GM18519 (cell line): ENCODE data around the gene EIF2D.
"Not testable (repeated sequence)": the region's sequence is repeated elsewhere in the genome, so short reads cannot be mapped to it uniquely, and the experiment has no call there.

Source experiments
- ATAC-seq: cut with Tn5 transposase; IDR thresholded peaks from one replicate; pipeline ENCODE4 v1.9.1; 2021; ENCODE audit warnings: mild to moderate bottlenecking, moderate library complexity; ENCODE audit not compliant: unreplicated experiment, low FRiP score

The EIF2D gene

DNA sequence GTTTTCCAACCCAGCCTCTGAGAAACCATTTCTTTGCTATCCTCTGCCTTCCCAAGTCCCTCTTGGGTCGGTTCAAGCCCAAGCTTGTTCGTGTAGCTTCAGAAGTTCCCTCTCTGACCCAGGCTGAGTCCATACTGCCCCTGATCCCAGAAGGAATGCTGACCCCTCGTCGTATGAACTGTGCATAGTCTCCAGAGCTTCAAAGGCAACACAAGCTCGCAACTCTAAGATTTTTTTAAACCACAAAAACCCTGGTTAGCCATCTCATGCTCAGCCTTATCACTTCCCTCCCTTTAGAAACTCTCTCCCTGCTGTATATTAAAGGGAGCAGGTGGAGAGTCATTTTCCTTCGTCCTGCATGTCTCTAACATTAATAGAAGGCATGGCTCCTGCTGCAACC lies 23.8 kb downstream of the EIF2D start:
- ATAC-seq = no peak

GRCh38 chr1:206587904-206588303 lies 24.4 kb downstream of the EIF2D start:
- no peak for ATAC-seq

GRCh38 chr1:206586501-206587445 lies 25.5 kb downstream of the EIF2D start:
- ATAC-seq = no peak

GRCh38 chr1:206584683-206585082 lies 27.6 kb downstream of the EIF2D start:
- no peak for ATAC-seq

DNA sequence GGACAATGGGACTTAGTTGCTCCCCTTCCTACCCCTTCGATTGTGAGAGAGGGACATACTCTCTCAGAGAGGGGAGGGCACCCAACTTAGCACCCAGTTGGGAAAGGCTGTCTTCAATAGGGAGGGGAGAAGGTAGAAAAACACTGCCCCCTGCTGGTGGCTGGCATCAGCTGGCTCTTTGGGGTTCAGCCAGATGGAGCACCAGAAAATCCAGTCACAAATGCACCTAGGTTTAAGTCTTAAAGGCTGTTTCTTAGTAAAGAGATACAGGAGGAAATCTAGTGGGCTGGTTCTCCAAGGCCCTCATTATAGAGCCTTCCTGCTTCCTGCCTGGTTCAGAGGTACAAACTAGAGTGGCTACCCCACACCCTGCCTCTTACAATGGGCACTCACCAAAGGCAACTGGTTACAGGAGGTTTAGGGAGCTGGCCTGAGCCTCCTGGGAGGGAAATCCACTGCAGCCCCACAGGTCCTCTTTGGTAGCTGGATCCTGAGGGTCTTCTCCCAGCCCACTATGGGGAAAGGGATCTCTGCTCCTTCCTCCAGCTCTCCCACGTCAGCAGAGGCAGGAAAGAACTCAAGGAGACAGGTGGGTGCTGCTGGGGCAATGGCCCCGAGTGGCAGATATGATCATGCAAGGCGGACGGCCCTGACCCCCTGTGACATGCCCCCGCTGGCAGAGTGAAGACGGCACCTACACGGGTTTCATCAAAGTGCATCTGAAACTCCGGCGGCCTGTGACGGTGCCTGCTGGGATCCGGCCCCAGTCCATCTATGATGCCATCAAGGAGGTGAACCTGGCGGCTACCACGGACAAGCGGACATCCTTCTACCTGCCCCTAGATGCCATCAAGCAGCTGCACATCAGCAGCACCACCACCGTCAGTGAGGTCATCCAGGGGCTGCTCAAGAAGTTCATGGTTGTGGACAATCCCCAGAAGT lies 28.3 kb downstream of the EIF2D start:
- ATAC-seq = no peak

DNA sequence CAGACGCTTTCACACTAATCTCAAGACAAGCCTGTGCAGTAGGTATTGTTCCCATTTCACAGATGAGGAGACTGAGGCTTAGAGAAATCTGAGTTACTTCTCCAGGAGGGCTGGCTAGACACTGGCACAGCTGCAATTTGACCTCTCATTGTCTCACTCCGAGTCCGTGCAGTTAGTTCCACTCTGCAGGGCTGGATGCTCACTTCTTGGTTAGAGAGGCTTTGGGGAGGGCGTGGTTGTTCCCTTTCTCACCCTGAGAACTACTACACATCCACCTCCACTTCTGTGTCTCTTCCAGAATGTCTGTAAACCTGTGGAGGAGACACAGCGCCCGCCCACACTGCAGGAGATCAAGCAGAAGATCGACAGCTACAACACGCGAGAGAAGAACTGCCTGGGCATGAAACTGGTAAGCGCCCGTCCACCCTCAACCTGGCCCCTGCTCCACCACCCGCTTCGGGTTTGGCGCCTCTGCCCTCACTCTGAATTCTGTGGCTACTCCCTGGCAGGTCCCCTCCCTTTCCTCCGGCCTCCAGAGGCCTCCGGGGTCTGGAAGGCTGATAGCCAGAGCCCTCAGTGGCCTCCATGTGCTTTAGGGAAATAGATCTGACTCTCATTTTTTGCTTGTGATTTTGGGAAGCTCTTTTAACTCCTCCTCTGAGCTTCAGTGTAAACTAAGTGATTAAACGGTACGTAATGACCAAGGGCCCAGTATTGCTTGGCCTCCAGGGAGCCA lies 29.1 kb downstream of the EIF2D start:
- ATAC-seq = no peak

GRCh38 chr1:206582537-206582936 lies 29.7 kb downstream of the EIF2D start:
- ATAC-seq = no peak

DNA sequence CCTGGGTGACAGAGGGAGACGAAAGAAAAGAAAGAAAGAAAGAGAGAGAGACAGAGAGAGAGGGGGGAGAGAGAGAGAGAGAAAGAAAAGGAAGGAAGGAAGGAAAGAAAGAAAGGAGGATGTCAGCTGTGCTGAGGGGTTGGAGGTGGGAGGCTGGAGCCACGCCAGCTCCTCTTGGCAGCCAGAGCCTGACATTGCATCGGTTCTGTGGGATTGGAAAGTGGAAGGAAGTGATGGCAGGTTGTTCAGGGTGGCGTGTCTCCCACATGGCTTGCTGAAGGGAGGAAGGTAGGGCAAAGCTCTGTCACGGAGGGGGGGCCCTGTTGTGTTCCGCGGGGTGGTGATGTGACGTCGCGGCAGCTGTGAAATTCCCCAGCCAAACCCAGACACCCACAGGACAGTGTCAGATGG lies 30.7 kb downstream of the EIF2D start:
- no peak for ATAC-seq

- ATAC-seq = not testable (repeated sequence)
Measured at GRCh38 chr1:206581114-206581497, 31.2 kb downstream of the EIF2D start.

DNA sequence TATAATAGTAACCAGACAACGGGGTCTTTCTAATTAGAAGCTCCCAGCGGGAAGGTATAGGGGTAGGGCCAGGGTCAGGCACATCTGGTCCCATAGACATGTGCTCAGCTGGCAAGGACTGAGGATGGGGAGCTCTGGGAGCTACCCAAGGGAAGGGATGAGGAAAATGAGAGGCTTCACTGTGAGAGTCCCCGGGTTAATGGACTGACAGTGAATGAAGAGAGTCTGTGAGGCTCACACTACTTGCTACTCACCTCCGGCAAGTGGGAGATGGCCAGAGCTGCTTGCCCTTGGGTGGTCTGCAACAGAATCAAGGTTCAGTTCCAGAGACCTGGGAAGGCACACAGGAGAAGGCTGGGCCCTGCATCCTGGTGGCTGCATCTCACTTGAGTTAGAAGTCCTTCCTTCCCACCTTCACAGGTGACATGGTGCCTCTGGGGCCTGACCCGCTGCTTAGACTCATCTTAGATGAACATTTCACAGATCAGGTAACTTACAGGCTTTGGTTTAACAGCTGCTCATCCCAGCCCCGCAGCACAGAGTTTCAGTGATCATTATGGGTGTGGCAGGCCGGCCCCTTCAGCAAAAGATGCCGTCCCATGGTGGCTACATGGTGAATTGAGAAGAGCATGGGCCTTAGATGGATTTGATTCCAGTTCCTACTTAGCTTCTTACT lies 31.7 kb downstream of the EIF2D start:
- ATAC-seq = no peak

DNA sequence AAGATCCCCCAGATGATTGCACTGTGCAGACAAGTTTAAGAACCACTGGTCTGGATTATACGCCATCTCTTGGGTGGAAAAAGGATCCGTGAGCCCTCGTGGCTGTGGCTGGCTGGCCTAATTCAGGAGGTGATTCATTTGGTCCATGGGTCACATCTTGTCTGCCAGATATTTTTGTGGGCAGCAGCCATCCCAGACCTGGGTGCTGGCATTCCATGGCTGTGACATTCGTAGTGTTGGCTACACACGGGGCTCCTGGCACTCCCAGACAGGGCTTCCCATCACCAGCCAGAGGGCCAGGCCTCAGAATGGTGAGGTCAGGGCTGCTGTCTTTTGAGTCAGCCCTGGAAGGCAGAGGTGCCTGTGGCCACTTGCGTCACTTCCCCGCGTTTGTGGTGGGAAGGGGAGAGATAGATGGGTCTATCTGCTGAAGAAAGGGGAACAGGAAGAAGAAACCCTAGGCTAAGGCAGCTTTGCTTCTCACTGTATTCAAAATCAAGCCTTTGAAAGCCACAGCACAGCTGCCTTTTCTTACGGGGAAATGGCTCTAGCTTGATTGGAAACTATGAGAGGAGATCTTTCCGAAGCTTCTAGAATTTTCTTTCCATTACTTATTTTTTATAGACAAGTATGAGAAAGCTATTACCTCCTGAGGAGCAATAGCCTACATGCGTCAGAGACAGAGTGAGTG lies 32.4 kb downstream of the EIF2D start:
- ATAC-seq = peak; percentile 72

DNA sequence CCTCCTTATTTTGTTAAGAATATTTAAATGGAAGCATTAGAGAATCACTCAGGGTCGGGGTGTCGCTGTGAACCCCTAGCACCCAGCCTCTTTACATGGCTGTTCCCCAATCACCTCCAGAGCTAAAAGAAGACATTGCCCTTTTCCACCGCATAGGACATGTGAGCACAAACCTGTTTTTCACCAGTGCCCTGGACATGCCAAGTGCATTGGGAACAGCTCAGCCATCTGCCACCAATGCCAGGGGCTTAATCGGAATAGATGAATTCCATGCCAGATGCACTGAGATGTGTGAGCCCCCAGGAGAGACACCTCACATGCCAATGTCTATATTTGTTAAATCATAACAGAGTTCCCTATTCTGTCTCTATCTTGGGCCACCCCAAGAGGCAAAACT lies 33.3 kb downstream of the EIF2D start:
- ATAC-seq = no peak

GRCh38 chr1:206578068-206578977 lies 33.9 kb downstream of the EIF2D start:
- ATAC-seq = no peak

- ATAC-seq = no peak
Measured at GRCh38 chr1:206577626-206578025, 34.6 kb downstream of the EIF2D start.

DNA sequence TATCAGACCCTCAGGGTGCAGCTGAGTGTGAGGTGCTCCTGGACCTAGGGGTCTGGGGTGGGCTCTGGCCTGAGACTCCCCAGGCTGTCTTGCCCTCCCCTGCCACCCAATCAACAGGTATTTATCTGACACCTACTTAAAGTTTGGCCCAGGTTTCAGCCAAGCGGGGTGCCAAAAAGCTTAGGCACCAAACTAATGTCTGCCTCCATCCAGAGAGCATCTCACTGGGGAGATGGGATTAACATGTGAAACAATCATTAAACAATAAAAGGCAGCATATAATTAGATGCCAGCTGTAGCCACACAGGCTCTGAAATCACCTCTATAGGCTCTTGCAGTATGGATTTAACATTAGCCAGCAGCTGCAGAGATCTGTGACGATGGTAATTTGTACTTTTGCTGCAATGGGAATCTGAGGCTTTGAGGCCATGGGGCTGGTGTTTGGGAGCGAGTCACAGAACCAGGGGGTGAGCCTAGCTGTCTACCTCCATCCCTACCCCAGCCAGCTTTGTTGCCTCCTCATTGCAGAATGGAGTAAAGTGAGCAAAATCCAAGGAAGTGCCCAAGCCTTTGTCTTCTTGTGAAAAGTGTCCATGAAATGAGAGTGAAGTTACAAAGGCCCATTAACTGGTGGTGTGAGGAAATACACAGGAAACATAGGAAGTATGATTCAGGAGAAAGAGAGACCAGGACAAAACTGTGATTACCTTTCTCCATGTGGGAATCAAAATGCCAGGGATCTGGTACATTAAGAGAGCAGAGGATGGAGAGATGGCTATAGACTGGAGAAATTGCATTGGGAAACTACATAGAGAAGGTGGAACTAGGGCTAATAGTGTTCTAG lies 36.1 kb downstream of the EIF2D start:
- ATAC-seq = no peak

DNA sequence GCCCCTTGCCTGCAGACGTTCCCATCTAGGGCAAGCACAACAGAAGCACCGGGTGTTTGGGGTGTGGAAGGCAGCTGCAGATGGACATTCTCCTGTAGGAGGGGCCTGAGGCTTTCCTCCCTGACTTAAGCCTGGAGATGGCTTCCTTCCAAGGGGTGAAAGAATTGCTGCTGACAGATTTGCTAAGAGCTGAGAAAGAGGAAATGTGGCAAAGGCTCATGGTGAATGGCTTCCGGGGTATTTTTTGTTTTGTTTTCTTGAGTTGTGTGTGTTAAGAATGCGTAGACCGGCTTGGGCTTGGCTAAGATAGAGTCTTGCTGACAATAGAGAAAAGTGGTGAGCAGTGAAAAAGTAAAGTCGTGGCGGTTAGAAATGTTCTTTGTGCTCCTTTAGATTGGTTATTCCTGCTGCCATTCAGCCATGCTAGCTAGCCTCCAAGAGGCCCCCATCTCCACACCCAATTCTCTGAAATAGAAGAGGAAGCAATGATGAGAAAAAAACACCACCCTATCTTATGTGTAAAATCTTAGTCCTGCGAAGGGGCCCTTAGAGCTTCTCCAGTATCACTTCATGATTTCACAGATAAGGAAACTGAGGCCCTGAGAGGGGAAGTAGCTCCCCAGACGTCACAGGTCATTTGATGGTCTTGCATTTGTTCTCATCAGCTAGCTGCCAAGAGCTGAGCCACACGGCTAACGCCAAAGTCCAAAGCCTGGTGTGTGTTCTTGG lies 36.9 kb downstream of the EIF2D start:
- ATAC-seq = no peak

DNA sequence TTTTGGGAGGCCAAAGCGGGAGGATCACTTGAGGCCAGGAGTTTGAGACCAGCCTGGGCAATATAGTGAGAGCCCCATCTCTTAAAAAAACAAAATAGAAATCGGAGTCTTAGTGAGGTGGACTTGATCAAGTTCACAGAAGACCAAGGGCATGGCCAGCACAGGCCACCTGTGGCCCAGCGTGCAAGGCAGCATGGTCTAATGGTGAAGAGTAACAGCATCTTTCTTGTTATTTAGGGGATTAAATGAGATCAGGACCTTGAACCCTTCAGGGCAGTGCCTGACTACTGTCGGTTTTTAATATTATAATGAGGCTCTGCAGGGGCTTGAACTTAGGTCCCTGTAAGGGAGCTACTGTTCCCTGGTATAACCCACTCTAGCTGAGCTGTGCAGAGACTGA lies 38.5 kb downstream of the EIF2D start:
- ATAC-seq = no peak
